Aorta (tissue), 5 donors: ENCODE data around the gene DHRSX. TPM values are rescaled to one million over a fixed set of nuclear protein-coding genes. Genes with fewer than 3 reads are reported as not detected.
"Not testable (repeated sequence)": the region's sequence is repeated elsewhere in the genome, so short reads cannot be mapped to it uniquely, and the experiment has no call there.

Experiments
- ATAC-seq: fragments of 200-7000 bp; cut with Tn5 transposase; one replicate; pipeline ENCODE4 v1.9.1; 2022; ENCODE audit warnings: moderate library complexity; ENCODE audit not compliant: low FRiP score
- DNase-seq, 2 donors: peaks; one replicate each; pipeline ENCODE4 v3.0.0-alpha.2; 2020
- H3K27ac ChIP-seq, 2 donors: one replicate each; pipeline ENCODE4 v1.5.1; 2013; ENCODE audit warnings: low read length in 2 of 2, mild to moderate bottlenecking in 2 of 2, moderate library complexity in 2 of 2, control low read depth in 1 of 2, inconsistent platforms in 1 of 2, low read depth in 1 of 2
- H3K27me3 ChIP-seq, 2 donors: one replicate each; pipeline ENCODE4 v1.6.1; 2013; ENCODE audit warnings: control low read depth in 1 of 2, low read length in 1 of 2, mild to moderate bottlenecking in 1 of 2, moderate library complexity in 1 of 2; ENCODE audit not compliant: insufficient read depth in 2 of 2, control insufficient read depth in 1 of 2
- H3K36me3 ChIP-seq, 2 donors: one replicate each; pipeline ENCODE4 v1.6.1; 2013; ENCODE audit warnings: control low read depth in 1 of 2, low read length in 1 of 2, mild to moderate bottlenecking in 1 of 2; ENCODE audit not compliant: insufficient read depth in 2 of 2, control insufficient read depth in 1 of 2
- H3K4me1 ChIP-seq, 2 donors: one replicate each; pipeline ENCODE4 v1.6.1; 2013; ENCODE audit warnings: low read length in 2 of 2, control low read depth in 1 of 2, mild to moderate bottlenecking in 1 of 2, moderate library complexity in 1 of 2; ENCODE audit not compliant: insufficient read depth in 2 of 2, control insufficient read depth in 1 of 2
- H3K4me3 ChIP-seq, 2 donors: one replicate each; pipeline ENCODE4 v1.5.1; 2013; ENCODE audit warnings: low read length in 2 of 2, control low read depth in 1 of 2, mild to moderate bottlenecking in 1 of 2
- H3K9me3 ChIP-seq: one replicate; pipeline ENCODE4 v1.6.1; 2013; ENCODE audit warnings: mild to moderate bottlenecking, low read length; ENCODE audit not compliant: control insufficient read depth
- WGBS, 2 donors: extraction: QIAGEN DNeasy Blood & Tissue Kit; methylation state at CpG; one replicate each; pipeline ENCODE4 v1.1.7; 2013; 5-methylcytosine and 5-hydroxymethylcytosine counted together
- intact Hi-C, 2 donors: fragments of 100-400 bp; cut with DNase I; formaldehyde crosslinking; loops; one replicate each; pipeline versions ENCODE4 v1.14.2 to v1.15.0; 2022
- polyA plus RNA-seq, 2 donors: library from polyadenylated mRNA; stranded (reverse); fragments of 200-250 nt; gene quantifications; one replicate each; pipeline ENCODE4 v1.2.3, GENCODE V29; 2013
- total RNA-seq, 2 donors: library from RNA; stranded (reverse); fragmentation: NEBNext Ultra II Directional; extraction: Animal tissue kit (Norgen Biotek cat#: 25700); gene quantifications; one replicate each; pipeline ENCODE4 v1.2.1, GENCODE V29; 2021
- donor health status: healthy with polysubstance abuse.
- donor health status: Bipolar disorder and iron deficiency.
- donor health status: DM: no; HTN: no; CAD: no.
- donor health status: DM: no; HTN: no; CAD: no.
- donor health status: DM: yes; HTN: yes; CAD: no.

DHRSX gene
- total and polyA plus RNA-seq, 4 donors = 6.0 to 21.8 (median 11.7) TPM

DNA sequence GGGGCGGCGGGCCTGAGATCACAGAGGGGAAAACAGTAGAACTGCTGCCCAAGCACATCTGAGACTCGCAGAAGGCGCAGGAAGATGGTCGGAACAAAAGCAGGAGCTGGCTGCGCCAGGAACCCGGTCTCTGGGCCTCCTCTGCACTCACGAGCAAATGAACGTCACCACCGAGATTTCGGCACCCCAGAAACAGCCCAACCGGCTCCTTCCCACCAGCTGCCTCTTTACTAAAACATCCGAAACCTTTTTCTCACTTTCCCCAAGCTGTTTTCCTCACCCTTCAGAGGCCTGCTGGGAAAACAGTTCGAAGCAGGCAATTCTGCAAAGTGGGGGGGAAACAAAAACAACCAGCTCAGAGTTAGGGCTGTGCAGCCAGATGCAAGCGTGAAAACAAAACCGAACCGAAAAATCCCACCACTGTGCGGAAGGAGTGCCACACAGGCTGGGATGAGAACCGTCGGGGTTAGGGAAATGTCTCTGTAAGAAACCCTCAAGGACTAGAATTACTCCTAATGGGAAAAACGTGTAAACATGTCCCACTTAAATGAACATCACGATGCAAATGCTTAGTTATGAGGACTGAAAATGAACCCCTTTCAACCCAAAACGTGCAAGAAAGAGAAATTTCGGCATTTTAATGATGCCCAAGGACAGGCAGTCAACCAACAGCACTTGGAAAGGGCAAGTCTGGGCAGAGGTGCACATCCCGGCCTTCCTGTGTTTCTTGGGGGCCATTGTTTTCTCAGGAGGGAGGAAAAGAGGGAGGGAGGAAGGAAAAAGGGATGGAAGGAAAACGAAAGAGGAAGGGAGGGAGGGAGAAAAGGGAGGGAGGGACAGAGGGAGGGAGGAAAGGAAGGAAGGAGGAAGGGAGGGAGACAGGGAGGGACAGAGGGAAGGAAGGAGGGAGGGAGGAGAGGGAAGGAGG, 15.8 kb downstream of the DHRSX start:
- Histone ChIP-seq H3K9me3 (no peaks in the 10 kb centered on the region), H3K4me3 (peak overlapping the region in 1 of 2 donors; percentile 1), H3K27me3 (no peaks in the 10 kb centered on the region), H3K27ac (peak overlapping the region; percentile 18 to 31), H3K4me1 (no peaks in the 10 kb centered on the region), H3K36me3 (peaks cover 0 to 17% of the 10 kb centered on the region in 2 donors)
- DNase-seq = no peak
- intact Hi-C loops = no loop called here
- peak; percentile 58 for ATAC-seq
- WGBS, 2 donors = 15 to 17% methylated on average over 26 of the region's 26 CpGs

DNA sequence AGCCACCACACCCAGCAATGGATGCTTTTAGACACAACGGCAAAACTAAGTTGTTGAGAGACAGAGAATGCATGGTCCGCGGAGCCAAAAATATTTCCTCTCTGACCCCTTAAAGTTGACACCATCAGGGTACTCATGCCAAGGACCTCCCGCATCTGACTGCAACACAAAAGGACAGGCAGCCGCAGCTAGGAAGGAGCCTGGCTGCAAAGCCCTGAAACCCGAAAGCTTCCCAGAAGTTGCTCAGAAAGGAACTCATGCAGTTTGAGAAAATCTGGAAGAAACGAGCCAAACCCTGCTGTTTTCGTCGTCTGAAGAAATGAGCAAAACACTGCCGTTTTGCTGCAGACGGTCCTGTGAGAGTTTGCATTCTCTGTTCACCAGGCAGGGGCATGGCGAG, 16.5 kb downstream of the DHRSX start:
- peak; percentile 58 for ATAC-seq
- intact Hi-C loops = no loop called here
- no peak for DNase-seq

DNA sequence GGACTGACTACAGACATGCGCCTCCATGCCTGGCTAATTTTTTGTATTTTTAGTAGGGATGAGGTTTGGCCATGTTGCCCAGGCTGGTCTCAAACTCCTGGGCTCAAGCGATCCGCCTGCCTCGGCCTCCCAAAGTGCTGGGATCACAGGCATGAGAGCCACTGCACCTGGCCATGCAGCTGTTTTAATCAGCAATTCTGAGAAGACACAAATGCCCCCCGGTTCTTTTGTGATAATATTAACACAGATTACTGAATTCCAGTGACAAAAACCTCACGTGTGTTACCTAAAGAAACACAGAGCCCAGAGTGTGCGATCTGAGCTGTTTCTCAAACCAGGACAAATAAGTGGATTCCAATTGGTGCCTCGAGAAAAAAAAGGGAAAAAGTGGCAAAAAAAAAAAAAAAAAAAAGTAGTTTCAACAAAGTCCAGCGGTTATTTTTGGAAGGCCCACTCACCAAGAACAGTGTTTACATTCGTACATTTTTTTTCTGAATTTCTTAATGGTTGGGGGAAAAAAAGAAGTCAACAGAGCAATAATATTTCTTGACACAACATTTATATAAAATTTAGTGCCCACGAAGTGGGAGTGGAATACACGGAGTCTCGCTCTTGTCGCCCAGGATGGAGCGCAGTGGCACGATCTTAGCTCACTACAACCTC, 17.2 kb downstream of the DHRSX start:
- intact Hi-C loops = no loop called here

More for the DNA sequence above, 16.5 kb downstream of the DHRSX start:
- Histone ChIP-seq H3K27ac (peak overlapping the region; percentile 1 to 18), H3K27me3 (no peaks in the 10 kb centered on the region), H3K9me3 (no peaks in the 10 kb centered on the region), H3K4me3 (no peak overlapping the region), H3K4me1 (no peaks in the 10 kb centered on the region), H3K36me3 (peaks cover 0 to 10% of the 10 kb centered on the region in 2 donors)
- WGBS, 2 donors = 9 to 13% methylated on average over 12 of the region's 12 CpGs

DNA sequence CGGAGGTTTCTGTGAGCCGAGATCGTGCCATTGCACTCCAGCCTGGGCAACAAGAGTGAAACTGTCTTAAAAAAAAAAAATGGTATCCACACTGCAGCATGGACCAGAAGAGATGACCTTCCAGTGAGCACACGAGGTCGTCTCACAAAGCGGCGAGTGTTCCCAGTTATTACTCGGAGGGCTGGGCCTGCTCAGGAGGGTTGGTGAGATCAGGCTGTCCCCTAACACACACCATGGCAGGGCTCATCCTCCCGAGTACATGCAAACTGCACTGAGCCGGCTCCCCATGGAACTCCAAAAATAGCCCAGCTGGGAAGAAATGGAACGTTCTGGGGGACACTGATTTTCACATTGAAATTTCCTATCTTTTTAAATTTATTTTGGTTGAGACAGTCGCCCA, 19.2 kb downstream of the DHRSX start:
- H3K9me3 ChIP-seq, ATAC-seq, DNase-seq, intact Hi-C loops, H3K27me3 ChIP-seq, H3K36me3 ChIP-seq, H3K4me3 ChIP-seq, H3K4me1 ChIP-seq, H3K27ac ChIP-seq: not testable (repeated sequence)
- 93% methylated on average over 10 to 11 of the region's 12 CpGs for WGBS, 2 donors

More for the DNA sequence above, 17.2 kb downstream of the DHRSX start:
- Histone ChIP-seq H3K27ac (no peak overlapping the region), H3K27me3 (no peaks in the 10 kb centered on the region), H3K4me3 (no peak overlapping the region), H3K9me3 (no peaks in the 10 kb centered on the region), H3K36me3 (peaks cover 0 to 5% of the 10 kb centered on the region in 2 donors), H3K4me1 (no peaks in the 10 kb centered on the region)
- no peak for DNase-seq
- ATAC-seq = no peak
- 53 to 68% methylated on average over 16 of the region's 16 CpGs for WGBS, 2 donors

DNA sequence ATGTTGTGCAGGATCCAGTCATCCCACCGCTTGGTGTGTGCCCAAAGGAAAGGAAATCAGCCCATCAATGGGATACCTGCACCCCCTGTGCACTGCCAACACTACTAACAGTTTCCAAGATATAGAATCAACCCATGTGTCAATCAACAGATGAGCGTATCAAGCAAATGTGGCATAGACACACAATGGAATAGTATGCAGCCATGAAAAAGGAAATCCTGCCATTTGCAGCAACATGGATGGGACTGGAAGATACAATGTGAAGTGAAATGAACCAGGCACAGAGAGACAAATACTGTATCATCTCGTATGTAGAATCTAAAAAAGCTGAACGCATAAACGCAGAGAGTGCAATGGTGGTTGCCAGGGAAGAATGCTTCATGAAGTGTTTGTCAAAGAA, 20.8 kb downstream of the DHRSX start:
- DNase-seq, ATAC-seq, H3K4me3 ChIP-seq, H3K36me3 ChIP-seq, H3K4me1 ChIP-seq, H3K27ac ChIP-seq, intact Hi-C loops, H3K27me3 ChIP-seq, H3K9me3 ChIP-seq: not testable (repeated sequence)
- WGBS, 2 donors = 93 to 99% methylated on average over 5 of the region's 5 CpGs

DNA sequence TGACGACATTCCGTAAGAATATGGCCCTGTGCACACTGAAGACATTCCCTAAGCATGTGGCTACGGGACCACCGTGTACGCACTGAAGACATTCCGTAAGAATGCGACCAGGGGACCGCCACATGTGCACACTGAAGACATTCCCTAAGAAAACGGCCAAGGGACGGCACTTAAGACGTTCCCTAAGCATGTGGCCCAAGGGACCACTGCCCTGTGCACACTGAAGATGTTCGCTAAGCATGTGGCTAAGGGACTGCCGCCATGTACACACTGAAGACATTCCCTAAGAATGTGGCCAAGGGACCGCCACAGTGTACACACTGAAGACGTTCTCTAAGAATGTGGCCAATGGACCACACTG, 21.4 kb downstream of the DHRSX start:
- ATAC-seq (no peak), DNase-seq (no peak)
- H3K36me3 ChIP-seq = no peaks in the 10 kb centered on the region
- no peaks in the 10 kb centered on the region for H3K27me3 ChIP-seq
- intact Hi-C loops = no loop called here
- H3K9me3 ChIP-seq = no peaks in the 10 kb centered on the region
- 94 to 97% methylated on average over 15 of the region's 15 CpGs for WGBS, 2 donors
- no peak overlapping the region for H3K4me3 ChIP-seq
- no peaks in the 10 kb centered on the region for H3K4me1 ChIP-seq
- H3K27ac ChIP-seq = no peak overlapping the region

DNA sequence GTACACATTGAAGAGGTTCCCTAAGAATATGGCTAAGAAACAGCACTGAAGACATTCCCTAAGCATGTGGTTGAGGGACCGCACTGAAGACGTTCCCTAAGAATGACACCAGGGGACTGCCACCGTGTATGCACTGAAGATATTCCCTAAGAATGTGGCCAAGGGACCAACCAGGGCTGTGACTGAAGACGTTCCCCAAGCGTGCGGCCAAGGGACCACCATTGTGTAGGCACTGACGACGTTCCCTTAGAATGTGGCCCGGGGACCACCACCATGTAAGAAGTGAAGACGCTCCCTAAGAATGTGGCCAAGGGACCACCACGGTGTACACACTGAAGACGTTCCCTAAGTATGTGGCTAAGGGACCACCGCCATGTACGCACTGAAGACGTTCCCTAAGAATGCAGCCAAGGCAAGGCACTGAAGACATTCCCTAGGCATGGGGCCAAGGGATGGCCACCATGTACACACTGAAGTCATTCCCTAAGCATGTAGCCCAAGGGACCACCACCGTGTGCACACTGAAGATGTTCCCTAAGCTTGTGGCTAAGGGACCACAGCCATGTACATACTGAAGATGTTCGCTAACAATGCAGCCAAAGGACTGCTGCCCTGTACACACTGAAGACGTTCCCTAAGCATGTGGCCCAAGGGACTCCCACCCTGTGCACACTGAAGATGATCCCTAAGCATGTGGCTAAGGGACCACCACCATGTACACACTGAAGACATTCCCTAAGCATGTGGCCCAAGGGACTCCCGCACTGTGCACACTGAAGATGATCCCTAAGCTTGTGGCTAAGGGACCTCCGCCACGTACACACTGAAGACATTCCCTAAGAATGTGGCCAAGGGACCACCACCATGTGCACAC, 22.0 kb downstream of the DHRSX start:
- H3K27ac ChIP-seq = no peak overlapping the region
- H3K9me3 ChIP-seq = no peaks in the 10 kb centered on the region
- H3K4me3 ChIP-seq = no peak overlapping the region
- H3K4me1 ChIP-seq = no peaks in the 10 kb centered on the region
- WGBS, 2 donors = 86 to 87% methylated on average over 21 of the region's 21 CpGs
- DNase-seq (no peak), ATAC-seq (no peak)
- intact Hi-C loops = no loop called here
- H3K36me3 ChIP-seq = no peaks in the 10 kb centered on the region
- H3K27me3 ChIP-seq = no peaks in the 10 kb centered on the region

DNA sequence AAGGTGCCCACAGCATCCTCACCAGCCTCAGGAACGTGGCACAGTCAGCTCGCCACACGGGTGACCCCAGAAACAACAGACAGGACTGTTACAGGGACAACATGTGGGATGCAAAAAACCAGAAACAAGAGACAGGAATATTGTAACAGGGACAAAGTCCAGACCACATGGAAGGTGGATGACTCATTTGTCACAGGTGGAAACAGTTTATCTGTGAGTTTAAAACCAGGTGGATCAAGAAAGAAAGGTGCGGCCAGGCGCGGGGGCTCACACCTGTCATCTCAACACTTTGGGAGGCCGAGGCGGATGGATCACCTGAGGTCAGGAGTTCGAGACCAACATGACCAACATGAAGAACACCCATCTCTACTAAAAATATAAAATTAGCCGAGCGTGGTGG, 23.5 kb downstream of the DHRSX start:
- H3K27ac ChIP-seq, ATAC-seq, H3K4me3 ChIP-seq, H3K9me3 ChIP-seq, H3K4me1 ChIP-seq, H3K27me3 ChIP-seq, DNase-seq, intact Hi-C loops, H3K36me3 ChIP-seq: not testable (repeated sequence)
- 95 to 98% methylated on average over 11 of the region's 11 CpGs for WGBS, 2 donors
